GM12873 (cell line): ENCODE results near the gene HSPA4.

Experiments
- CTCF ChIP-seq: IDR thresholded peaks from 2 replicates; pipeline ENCODE4 v1.5.1; 2012; ENCODE audit warnings: low read depth, mild to moderate bottlenecking, moderate library complexity, low read length, control low read depth; ENCODE audit not compliant: insufficient read depth; ENCODE audit errors: missing control alignments

The HSPA4 gene

GRCh38 chr5:133122711-133123110 is 70.9 kb downstream of the HSPA4 start:
- TF ChIP-seq CTCF, result no peak

- no peak for TF ChIP-seq CTCF
These were observed 71.5 kb downstream of the HSPA4 start for GRCh38 chr5:133123297-133123696.

DNA sequence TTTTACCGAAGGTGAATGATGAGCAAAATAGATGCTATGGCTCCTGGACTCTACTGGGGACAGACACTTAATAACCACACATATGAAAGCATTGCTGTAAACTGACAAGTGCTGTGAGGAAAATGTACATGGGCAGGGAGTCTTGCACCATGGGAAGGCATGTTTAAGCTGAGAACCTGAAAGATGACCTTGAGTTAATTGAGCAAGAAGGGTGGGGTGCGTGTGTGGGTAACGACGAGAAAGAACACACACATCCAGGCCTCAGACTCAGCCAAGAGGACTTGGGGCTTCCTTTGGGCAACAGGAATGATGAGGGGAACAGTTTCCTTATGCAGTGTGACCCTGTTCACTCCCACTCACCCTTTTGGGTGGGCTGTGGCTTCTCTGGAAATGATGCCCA is 73.1 kb downstream of the HSPA4 start:
- TF ChIP-seq CTCF, result no peak

DNA sequence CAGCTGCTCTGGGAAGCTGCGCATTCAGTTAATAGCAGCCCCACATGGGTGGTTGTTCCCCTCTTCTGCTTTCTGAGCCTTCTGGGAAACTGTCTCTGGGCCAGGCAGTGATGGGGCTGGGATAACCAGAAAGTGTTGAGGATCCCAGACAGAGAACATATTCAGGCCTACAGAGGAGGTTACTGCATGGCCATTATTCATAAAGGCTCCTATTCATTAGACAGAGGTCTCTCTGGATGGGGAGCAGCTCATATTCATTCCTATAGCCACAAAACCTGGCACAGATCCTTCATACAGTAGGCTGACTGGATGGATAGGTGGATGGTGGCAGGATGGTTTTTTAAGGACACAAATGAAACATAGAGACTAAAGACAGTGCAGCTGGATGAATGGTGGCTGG is 76.3 kb downstream of the HSPA4 start:
- TF ChIP-seq CTCF, result no peak

GRCh38 chr5:133129289-133129688 is 77.5 kb downstream of the HSPA4 start:
- no peak for TF ChIP-seq CTCF

- TF ChIP-seq CTCF, result no peak
These were observed 78.1 kb downstream of the HSPA4 start for GRCh38 chr5:133129950-133130349.

DNA sequence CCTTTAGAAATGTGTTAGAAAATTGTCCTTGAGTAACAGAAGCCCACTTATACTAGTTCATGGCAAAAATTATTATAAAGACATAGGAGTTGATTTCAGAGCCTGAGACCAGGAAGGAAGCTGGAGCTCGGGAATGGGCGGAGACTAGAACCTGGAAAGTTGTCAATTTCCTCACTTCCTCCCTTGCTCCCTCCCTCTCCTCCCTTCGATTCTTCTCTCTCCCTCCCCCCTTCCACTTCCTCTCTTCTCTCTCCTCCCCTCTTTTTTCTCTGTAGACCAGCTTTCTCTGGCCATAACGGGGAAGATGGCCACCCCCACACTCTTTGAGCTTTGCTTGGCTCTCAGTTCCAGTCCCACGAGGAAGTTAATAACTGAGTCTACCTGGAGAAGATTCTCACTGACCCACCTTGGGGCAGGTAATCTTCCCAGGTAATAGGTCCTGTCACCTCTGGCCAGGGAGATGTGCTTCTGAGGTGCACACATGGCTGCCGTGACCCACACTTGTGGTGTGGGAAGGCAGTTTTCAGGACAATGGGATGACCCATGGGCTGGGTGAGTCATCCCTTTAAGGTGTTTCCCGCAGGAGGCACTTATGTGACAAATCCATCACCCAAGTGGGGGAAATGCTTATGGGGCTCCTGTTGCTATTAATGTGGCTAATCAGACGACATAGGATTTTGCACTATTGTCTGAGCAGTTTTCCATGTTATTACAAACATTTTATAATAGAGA is 78.7 kb downstream of the HSPA4 start:
- no peak for TF ChIP-seq CTCF
